ENCODE results near the gene FNDC4.
A peak's percentile ranks its signal among the peaks of the same experiment; 100 is the strongest.

GRCh38 chr2:27494284-27494943 is 586 bp downstream of the FNDC4 start:
- TF ChIP-seq CTCF (conservative IDR thresholded peaks at IDR 0.05 in 1 of 2, IDR thresholded peaks at IDR 0.05 in 1 of 2; ENCODE audit: extremely low read depth in 1 of 2, insufficient read depth in 1 of 2, low read depth in 1 of 2, low read length in 2 of 2): peak in 1 of 2 donors; percentile 10
- TF ChIP-seq EZH2 (IDR thresholded peaks at IDR 0.05; ENCODE audit: borderline replicate concordance, low read length): no peak
